Hematopoietic multipotent progenitor cell treated with erythropoietin and hydrocortisone succinate and interleukin-3 and kit ligand, for 17 days (in vitro differentiated cells): ENCODE results near the gene SLC44A2.
A peak's percentile ranks its signal among the peaks of the same experiment; 100 is the strongest.
"Not testable (repeated sequence)": the region's sequence is repeated elsewhere in the genome, so short reads cannot be mapped to it uniquely, and the experiment has no call there.

Source experiments
- DNase-seq: peaks from one replicate; pipeline ENCODE4 v3.0.0-alpha.2; 2015; ENCODE audit warnings: low spot score

Gene SLC44A2

DNA sequence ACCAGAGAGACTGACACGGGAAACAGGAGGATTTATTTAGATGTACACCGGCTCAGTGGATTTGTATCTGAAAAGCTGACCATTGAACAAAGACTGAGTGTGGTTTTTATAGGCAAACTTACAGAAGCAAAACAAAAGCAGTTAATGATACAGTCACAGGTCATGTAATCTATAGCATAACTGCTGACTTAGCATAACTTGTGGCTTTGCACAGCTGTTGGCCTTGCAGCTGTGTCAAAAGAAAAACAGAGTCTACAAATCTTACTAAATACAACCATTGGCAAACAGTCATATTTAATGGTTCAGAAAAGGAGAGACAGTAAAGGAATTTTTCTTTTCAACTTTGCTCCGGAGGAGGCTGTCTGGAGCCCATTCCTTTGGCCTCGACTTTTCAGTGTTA is 26.5 kb downstream of the SLC44A2 start:
- no peak for DNase-seq

DNA sequence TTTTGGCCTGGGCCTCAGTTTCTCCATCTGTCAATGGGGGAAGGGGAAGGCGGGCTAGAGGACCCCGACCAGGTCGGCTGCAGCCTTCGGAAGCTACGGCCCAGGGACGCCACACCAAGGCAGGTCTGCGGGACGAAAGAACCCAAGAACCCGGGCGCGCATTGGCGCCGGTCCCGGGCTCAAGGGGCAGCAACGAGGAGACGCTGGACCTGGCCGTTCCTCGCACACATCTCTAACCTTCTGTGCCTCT is 28.1 kb downstream of the SLC44A2 start:
- DNase-seq, result no peak

DNA sequence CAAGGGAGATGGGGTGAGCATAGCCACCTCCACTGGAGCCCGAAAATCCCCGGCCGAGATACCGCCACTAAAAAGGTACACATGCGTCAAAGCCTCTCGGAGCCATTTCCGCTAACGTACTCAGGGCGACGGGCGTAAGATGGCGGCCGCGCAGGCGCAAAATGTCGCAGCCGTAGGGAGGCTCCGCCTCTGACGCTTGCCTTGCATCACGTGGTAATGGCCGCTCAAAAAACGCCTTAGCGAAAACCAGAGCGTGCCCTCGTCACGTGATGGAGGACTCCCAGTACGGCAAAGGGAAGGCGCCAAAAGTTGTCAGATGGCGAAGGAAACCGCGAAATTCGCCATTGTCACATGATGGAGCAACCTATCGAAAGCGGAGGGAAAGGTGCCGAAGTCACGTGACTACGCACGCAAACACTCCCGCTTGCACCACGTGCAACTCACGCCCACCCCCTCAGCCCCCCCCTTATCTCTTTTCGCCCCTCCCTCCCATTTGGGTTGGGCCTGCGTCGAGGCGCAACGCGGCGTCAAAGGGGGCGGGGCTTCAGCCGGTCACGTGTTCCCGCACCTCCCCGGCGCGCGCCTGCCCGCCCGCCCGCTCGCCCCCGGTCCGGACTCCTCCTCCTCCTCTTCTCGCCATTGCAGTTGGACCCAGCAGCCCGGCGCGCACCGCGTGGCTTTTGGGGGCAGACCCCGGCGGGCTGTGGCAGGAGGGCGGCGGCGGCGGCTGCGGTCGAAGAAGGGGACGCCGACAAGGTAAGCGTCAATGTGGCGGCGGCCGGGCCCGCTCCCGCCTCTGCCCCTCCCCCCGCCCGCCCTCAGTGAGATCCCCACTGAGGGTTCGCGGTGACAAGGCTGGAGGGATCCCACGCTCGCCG is 28.6 kb downstream of the SLC44A2 start, which contains the start of gene ILF3:
Gene ILF3, plus strand, starts transcription at position 615 of the 878 bp plus-strand sequence. CDS start 16,260 bp downstream, outside the sequence.
- peak; percentile 99 for DNase-seq

DNA sequence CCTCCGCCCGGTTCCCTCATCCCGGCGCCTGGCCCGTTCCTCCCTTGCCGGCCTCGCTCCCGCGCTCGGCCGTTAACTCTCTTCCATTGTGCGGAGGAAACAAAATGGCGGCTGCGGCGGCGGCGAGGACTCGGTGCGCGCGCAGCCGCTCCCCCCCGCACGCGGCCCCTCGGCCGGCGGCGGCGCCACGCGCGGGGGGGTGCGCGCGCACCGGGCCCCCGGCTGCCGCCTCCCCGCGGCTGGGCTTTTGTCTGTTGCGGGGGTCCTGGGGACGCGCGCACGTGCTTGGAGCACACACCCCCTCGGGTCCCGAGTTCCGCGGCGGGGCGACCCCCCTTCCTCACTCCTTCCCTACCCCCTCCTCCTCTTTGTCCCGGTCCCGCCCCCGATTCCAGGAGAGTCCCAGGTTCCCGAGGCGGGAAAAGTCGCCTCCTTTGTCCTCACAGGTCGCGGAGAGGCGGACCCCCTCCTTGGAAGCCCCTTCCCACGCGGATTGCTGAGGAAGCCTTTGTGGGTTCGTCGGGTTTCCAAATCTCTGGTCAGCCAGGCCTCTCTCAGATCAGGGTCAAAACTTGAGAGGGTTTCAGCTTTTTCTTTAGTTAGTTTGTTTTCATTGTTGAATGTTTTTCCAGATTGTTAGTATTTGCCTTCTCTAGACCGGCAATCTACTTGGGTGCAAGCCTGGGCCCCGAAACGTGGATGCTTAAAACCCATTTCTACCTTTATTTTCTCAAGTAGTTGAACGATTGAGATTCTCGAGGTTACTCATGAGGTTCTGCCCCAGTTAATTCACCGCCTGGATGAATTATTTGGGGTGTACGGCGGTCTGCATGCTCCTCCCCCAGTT is 29.5 kb downstream of the SLC44A2 start:
- DNase-seq, result peak; percentile 73

DNA sequence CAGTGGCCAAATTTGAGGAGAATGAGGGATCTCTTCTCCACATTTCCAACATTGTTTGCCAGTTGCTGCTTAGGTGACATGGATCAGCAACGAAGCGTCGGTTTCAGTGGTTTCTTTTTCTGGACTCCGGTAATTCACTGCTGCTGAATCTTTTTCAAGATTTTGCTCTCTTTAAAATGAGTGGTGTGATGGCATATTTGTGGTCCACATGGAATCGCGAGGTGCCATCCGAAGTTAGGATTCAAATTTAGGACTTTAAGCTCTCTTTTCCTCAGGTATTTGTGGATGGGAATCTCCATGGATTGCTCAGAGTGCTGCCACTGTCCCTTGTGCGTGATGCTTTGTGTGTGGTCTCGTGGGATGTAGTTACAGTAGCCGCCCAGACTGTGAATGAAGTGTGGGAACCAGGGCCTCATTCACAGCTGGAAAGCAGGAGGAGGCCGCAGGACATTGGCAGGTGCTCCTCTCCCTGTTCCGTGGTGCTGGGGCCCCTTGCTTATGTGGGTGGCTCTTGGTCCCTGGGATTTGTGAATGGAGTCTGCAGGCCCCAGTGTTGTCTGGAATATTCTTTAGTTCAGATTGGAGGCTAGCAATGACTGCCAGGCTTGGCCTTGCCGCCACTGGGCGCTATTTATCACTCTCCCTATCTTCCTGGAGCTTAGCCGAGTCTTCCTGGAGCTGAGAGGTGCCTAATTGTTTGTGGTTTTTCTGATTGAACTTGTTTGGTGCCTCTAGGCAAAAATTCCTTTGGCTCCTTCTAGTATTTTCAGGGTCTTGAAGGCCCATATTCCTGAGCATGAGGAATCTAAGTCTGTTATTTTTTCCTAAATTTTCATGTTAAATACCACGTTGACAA is 30.3 kb downstream of the SLC44A2 start:
- peak; percentile 63 for DNase-seq

DNA sequence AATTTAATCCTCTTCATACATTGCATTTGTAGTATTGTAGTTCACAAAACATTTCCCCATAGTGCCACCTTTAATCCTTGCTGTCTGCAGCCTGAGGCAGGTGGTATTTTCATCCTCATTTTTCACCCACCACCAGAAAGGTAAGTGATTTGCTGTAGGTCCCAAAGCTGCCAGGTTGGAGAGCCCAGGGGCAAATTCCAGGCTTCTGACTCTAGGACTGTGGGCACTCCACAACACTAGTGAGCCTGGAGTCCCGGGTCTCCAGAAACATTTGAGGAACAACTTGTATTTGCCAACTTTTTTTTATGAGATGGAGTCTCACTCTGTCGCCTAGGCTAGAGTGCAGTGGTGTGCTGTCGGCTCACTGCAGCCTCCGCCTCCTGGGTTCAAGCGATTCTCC is 35.0 kb downstream of the SLC44A2 start:
- no peak for DNase-seq

DNA sequence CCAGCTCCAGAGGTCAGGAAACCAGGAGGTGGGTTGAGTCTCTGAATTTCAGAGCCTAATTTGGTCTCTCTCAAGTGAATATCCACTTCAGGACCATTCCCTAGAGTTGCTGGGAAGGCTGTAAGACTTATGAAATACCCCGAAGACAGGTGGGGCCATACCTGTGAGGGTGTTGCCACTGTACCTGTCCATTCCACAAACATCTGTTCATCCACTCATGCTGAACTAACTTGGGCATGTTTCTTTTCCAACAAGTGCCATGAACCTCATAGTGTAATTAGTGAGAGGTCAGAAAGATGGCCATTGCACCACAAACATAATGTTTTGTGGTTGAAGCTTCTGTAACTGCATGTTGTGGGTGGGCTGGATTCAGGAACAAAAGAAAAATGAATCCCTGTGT is 36.6 kb downstream of the SLC44A2 start:
- no peak for DNase-seq

DNA sequence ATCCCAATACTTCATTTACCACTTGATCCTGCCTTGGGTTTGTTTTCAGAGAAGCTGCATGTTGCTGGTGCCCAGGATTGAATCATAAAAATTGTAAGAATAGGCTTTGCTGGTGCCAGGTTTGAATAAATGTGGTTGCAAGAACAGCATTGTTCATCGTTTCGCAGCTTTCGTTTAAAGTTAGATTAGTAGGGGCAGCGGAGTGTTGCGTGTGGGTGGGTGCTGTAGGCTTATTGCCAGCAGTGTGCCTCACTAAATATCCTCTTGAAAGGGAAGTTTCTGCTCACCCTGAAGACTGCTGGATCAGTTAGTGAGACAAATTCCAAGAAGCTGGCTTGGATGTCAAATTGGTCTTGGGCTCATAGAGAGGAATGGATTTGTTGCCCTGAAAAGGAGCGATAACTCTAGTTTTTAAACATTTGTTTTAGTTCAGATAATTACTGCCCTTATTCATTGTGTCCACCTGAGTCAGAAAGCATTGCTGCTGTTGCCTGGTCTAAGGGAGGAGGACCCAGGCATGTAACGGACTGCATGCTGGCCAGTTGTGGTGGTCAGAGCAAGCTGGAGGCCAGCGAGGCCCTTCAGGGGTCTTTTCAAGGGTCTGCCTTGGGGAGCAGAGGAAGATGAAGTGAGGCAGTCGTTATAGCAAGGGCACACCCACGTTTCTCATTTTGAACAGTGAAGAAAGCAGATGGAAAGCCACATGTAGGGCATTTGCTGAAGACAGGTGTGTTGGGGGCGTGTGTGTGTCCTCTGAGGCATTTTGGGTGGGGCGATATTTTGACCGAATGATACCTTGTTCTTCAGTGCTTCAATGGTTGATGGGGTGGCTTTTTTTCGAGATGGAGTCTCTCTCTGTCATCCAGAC is 37.3 kb downstream of the SLC44A2 start:
- DNase-seq, result no peak

DNA sequence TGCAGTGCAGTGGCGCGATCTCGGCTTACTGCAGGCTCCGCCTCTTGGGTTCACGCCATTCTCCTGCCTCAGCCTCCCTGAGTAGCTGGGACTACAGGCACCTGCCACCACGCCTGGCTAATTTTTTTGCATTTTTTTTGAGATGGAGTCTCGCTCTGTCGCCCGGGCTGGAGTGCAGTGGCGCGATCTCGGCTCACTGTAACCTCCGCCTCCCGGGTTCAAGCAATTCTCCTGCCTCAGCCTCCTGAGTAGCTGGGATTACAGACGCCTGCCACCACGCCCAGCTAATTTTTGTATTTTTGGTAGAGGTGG is 37.9 kb downstream of the SLC44A2 start:
- not testable (repeated sequence) for DNase-seq

DNA sequence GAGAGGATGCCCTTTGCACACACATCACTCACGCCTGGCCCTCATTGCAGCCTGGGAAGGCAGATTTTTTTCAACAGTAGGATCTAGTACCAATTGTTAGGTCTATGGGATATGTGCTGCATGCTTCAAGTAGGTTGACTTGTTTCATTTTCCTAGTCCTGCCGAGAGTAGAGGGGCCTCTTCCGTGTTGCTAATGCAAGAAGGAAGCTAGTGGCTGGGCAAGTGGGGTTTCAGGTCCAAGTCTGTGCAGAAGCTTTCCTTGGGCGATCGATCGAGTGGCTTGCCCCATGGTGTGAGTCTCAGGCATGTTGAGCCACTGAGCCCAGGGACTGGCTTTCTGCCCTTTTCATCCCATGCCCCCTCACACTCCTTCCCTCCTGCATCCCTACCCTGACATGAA is 42.5 kb downstream of the SLC44A2 start:
- DNase-seq, result no peak

DNA sequence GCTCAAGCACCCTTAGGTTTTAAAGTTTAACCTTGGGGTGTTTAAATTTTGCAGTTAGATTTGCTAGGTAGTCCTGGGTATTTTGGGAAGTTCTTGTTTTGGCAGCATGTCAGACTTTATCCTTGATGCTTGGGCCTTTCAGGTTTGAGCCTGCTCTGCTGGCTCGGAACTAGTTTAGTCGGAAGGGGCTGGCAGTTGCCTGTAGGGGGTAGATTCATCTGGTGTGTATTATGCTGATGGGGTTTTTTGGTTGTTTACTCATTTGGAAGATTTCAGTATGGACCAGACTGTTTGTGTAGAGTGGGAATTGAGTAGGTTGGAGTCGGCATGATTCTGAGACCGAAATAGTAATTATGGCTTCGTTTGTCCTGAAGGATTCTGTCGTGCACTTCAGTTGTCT is 43.9 kb downstream of the SLC44A2 start:
- no peak for DNase-seq

DNA sequence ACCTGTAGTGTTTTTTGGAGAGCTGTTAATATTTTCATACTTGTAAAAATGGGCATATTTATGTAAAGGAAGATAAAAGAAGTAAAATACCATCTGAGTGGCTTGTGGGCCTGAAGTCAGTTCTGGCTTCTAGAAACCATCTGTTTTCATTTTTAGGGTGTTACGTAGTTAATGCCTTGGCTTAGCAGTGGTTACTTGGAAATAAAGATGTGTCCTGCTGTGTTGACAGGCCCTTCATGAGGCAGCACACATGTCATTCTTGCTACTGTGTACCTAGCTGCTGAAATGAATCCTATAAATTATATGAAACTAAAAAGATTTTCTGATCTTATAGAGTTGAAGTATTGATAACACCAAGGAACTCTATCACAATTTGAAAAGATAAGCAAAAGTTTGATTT is 44.8 kb downstream of the SLC44A2 start:
- DNase-seq, result no peak

DNA sequence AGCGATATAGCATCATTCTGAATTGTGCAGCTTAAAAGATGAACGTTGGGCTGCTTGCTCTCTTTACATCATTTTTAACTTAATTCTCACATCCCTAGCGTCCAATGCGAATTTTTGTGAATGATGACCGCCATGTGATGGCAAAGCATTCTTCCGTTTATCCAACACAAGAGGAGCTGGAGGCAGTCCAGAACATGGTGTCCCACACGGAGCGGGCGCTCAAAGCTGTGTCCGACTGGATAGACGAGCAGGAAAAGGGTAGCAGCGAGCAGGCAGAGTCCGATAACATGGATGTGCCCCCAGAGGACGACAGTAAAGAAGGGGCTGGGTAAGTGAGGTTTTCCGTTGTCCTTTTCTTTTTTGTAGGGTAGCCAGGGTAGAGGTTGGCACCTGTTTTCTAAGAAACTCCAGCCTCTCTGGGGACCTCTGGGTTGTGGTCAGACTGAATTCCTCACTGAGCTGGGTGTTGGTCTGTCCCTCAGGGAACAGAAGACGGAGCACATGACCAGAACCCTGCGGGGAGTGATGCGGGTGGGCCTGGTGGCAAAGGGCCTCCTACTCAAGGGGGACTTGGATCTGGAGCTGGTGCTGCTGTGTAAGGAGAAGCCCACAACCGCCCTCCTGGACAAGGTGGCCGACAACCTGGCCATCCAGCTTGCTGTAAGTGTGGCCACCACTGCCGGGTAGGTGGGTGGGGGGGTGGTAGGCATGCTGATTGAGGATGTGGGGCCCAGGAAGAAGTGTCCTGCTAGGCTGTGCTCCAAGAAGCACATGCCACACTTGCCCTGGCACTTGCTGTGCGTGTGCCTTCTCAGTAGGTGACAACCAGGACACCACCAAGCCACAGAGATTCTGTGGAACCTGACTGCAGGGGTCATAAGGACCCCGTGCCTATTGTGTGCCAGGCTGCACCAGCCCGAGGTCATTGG is 45.8 kb downstream of the SLC44A2 start:
- DNase-seq, result no peak

DNA sequence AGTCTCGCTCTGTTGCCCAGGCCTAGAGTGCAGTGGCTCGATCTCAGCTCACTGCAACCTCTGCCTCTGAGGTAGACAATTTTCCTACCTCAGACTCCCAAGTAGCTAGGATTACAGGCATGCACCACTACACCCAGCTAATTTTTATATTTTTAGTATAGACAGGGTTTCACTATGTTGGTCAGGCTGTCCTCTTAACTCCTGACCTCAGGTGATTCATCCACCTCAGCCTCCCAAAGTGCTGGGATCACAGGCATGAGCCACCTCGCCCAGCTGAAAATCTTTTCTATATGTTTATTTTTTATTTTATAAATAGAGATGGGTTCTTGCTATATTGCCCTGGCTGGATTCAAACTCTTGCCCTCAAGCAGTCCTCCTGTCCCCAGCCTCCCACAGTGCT is 46.6 kb downstream of the SLC44A2 start:
- not testable (repeated sequence) for DNase-seq

DNA sequence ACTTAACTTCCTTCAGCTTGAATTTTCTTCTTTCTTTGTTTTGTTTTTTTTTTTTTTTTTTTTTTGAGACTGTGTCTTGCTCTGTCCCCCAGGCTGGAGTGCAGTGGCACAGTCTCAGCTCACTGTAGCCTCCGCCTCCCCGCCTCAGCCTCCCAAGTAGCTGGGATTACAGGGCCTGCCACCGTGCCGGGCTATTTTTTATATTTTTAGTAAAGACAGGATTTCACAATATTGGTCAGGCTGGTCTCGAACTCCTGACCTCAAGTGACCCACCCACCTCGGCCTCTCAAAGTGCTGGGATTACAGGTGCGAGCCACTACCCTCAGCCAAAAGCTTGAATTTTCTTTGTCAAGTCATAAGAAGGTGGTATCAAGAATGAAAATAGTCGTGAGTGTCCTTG is 49.9 kb downstream of the SLC44A2 start:
- DNase-seq, result not testable (repeated sequence)

DNA sequence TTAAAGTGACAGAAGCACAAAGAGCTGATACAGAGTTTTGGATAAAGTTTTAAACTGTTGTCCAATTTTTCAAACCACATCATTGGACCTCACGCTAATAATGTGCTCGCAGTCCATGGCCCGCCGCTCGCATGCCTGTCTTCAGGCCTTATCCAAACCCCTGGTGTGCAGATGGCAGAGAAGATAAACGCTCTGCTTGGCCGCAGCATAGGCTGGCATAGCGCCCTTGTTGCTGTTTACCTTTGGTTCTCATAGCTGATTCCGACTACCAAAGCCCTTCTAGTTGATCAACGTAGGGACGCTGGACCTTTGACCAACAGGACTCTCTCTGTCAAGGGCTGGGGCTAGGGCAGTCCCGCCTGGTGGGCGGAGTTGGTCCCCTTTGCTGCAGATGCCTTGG is 52.4 kb downstream of the SLC44A2 start:
- DNase-seq, result peak; percentile 84

DNA sequence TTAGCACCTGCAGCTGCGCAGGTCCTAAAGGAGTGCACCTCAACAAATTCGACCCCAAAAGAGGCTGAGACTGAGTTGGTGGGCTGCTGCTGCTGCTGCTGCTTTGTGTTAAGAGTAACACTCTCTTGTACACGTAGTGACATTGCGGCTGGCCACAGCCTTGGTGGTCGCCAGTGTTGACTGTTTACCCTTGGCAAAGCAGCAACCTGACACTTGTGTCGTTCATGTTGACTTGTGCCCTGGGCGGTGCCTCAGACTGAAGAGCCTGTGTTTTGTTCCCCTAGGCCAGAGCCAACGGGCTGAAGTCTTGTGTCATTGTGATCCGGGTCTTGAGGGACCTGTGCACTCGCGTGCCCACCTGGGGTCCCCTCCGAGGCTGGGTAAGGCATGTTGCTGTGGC is 53.5 kb downstream of the SLC44A2 start:
- no peak for DNase-seq

DNA sequence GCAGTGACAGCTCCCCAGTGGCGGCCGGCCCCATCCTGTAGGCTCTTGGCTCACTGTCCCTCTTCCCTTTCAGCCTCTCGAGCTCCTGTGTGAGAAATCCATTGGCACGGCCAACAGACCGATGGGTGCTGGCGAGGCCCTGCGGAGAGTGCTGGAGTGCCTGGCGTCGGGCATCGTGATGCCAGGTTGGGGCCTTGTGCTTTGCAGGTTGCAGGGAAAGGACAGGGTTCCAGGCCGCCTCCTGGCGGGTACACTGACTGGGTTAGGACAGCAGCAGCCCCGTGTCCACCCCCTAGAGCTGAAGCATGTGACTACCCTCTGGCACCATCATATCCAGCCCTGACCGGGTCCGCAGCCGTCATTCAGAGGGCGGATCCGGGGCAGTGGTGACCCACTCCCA is 54.4 kb downstream of the SLC44A2 start:
- no peak for DNase-seq

DNA sequence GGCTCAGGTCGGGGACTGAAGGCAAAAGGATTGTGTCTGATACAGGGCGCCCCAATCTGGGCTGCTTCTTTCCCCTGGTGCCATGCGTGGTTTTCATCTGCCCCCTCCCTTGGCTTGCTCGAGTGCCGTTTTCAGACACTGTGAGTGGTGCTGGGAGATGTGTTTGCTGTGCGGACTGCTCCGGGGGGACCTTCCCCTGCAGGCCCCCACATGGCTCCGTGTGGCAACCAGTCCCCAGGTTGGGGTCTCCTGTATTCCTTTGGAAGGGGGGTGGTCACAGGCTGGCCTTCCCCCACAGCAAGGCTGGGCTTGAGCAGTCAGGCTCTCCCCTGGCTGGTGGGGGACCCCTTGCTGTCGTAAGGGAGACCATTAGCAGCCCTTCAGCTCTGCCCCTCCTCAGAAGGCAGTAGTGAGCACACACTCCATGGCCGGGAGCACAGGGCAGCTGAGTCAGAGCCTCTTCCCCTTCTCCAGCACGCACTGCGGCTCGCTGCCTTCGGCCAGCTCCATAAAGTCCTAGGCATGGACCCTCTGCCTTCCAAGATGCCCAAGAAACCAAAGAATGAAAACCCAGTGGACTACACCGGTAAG is 55.3 kb downstream of the SLC44A2 start:
- no peak for DNase-seq

DNA sequence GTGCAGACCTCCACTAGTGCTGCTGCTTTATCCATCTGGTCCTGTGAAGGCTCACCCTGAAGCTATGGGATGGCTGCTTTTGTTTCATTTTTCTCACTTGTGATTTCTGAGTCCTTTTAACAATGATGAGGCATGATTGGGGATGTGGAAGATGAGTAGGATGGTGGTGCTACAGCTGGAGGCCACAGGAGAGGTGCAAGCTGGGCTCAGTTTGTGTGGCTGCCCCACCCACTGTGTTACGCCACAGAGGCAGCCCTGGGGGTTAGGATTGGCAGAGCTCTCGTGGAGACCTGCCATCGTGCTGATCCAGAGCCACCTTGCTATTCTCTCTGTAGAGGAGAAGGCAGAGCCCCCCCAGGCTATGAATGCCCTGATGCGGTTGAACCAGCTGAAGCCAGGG is 56.3 kb downstream of the SLC44A2 start:
- no peak for DNase-seq
